GM10266 (cell line): ENCODE results near the gene BRINP3.

ENCODE experiments used
- DNase-seq: peaks from one replicate; pipeline ENCODE4 v3.0.0; 2012; ENCODE audit errors: extremely low spot score
- CTCF ChIP-seq: IDR thresholded peaks from 2 replicates; pipeline ENCODE4 v1.5.1; 2012; ENCODE audit warnings: mild to moderate bottlenecking, low read depth; ENCODE audit not compliant: control insufficient read depth, insufficient read depth; ENCODE audit errors: missing control alignments

Gene BRINP3

GRCh38 chr1:190226006-190226405 is 251.7 kb downstream of the BRINP3 start:
- DNase-seq, result no peak
- no peak for TF ChIP-seq CTCF

GRCh38 chr1:190212450-190212849 is 265.2 kb downstream of the BRINP3 start:
- DNase-seq, result no peak
- no peak for TF ChIP-seq CTCF

GRCh38 chr1:190207733-190208132 is 269.9 kb downstream of the BRINP3 start:
- no peak for DNase-seq
- no peak for TF ChIP-seq CTCF

- TF ChIP-seq CTCF, result no peak
- DNase-seq, result no peak
Measured at GRCh38 chr1:190205713-190206112, 272.0 kb downstream of the BRINP3 start.

GRCh38 chr1:190196020-190196419 is 281.6 kb downstream of the BRINP3 start:
- DNase-seq, result no peak

DNA sequence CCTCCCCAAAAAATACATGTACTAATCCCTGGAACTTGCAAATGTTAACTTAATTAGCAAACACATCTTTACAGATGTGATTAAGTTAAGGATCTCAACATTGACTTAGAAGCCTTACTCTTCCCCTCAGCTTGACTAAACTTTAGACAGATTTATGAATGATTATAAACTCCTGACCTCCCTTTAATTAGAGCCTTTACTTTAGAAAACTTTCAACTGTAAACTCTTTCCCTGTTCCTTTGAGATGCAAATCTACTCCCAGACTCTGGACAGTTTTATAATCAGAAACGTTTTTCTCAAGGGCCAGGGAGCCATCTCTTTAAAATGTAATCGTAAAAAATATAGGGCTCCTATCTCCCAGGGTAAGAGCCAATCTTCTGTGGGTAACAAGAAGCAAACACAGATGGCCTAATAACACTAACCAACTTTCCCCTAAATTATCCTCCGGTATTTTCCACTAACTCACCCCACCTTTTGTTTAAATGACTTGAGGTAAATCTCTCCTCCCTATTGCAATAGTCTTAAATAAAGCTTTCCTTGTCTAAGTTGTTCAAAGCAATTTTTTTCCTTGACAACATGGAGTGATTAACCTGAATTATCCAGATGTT is 284.1 kb downstream of the BRINP3 start:
- TF ChIP-seq CTCF, result no peak

More at GRCh38 chr1:190196020-190196419, 281.6 kb downstream of the BRINP3 start:
- no peak for TF ChIP-seq CTCF

GRCh38 chr1:190192627-190193026 is 285.0 kb downstream of the BRINP3 start:
- no peak for DNase-seq
- TF ChIP-seq CTCF, result no peak

More for the DNA sequence above, 284.1 kb downstream of the BRINP3 start:
- no peak for DNase-seq
